ENCODE measurements around the gene ADAM33. TPM values are rescaled to one million over a fixed set of nuclear protein-coding genes. Genes with fewer than 3 reads are reported as not detected.

Gene ADAM33
- total and polyA plus RNA-seq, 2 experiments from 2014 or later: 2.8 to 6.0 TPM

DNA sequence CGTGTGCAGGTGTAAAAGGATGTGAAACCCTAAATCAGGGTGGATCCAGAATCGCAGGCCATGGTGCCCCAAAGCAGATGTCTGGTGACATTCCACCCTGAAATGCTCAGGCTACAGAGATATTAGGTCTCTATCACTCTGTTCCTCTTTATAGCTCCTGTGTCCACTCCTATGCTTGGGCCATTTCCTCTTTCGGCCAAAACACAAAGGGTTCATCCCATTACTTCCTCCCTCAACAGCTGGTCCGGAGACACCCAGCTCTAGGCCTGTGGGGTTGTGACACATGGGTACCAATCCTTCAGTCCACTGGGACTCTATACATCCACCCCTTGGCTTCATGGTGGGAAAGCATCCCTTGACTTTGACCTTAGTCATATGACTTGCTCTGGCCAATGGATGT is 32.3 kb upstream of the ADAM33 start:
- Histone ChIP-seq H3K4me1 (ENCODE audit: insufficient read depth) (no peaks in the 10 kb centered on the region), H3K27me3 (ENCODE audit: insufficient read depth) (no peaks in the 10 kb centered on the region), H3K79me2 (replicated peaks; ENCODE audit: insufficient read depth) (no peaks in the 10 kb centered on the region), H3K36me3 (ENCODE audit: insufficient read depth) (no peaks in the 10 kb centered on the region), H4K20me1 (replicated peaks; ENCODE audit: insufficient read depth) (no peaks in the 10 kb centered on the region), H3K4me3 (no peak overlapping the region), H3K27ac (ENCODE audit: low read depth) (no peak overlapping the region), H2AFZ (no peak overlapping the region), H3K4me2 (no peak overlapping the region), H3K9me2 (ENCODE audit: insufficient read depth) (no peaks in the 10 kb centered on the region), H3F3A (replicated peaks; ENCODE audit: low read depth) (no peaks in the 10 kb centered on the region)
- no peak for DNase-seq (ENCODE audit: low spot score)
- TF ChIP-seq, protein P1, sequence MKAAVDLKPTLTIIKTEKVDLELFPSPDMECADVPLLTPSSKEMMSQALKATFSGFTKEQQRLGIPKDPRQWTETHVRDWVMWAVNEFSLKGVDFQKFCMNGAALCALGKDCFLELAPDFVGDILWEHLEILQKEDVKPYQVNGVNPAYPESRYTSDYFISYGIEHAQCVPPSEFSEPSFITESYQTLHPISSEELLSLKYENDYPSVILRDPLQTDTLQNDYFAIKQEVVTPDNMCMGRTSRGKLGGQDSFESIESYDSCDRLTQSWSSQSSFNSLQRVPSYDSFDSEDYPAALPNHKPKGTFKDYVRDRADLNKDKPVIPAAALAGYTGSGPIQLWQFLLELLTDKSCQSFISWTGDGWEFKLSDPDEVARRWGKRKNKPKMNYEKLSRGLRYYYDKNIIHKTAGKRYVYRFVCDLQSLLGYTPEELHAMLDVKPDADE (IDR thresholded peaks at IDR 0.05): no peak
- TF ChIP-seq EZH2phosphoT487 (IDR thresholded peaks at IDR 0.05; ENCODE audit: unreplicated experiment) (no peak), ZNF331 (CRISPR knock-in tag; IDR thresholded peaks at IDR 0.05; ENCODE audit: low read depth) (no peak), CREB1 (CRISPR knock-in tag; IDR thresholded peaks at IDR 0.05; ENCODE audit: low read depth) (no peak), STAT1 (IDR thresholded peaks at IDR 0.05; ENCODE audit: unreplicated experiment) (no peak), NANOG (IDR thresholded peaks at IDR 0.05; ENCODE audit: borderline replicate concordance) (no peak), POLR2AphosphoS5 (IDR thresholded peaks at IDR 0.05; ENCODE audit: low read depth) (no peak), EZH2 (IDR thresholded peaks at IDR 0.05; ENCODE audit: low read depth, unreplicated experiment) (no peak), ZNF114 (CRISPR knock-in tag; IDR thresholded peaks at IDR 0.05) (no peak), JUNB (IDR thresholded peaks at IDR 0.05; ENCODE audit: unreplicated experiment) (no peak)
- TF ChIP-seq, protein P2, sequence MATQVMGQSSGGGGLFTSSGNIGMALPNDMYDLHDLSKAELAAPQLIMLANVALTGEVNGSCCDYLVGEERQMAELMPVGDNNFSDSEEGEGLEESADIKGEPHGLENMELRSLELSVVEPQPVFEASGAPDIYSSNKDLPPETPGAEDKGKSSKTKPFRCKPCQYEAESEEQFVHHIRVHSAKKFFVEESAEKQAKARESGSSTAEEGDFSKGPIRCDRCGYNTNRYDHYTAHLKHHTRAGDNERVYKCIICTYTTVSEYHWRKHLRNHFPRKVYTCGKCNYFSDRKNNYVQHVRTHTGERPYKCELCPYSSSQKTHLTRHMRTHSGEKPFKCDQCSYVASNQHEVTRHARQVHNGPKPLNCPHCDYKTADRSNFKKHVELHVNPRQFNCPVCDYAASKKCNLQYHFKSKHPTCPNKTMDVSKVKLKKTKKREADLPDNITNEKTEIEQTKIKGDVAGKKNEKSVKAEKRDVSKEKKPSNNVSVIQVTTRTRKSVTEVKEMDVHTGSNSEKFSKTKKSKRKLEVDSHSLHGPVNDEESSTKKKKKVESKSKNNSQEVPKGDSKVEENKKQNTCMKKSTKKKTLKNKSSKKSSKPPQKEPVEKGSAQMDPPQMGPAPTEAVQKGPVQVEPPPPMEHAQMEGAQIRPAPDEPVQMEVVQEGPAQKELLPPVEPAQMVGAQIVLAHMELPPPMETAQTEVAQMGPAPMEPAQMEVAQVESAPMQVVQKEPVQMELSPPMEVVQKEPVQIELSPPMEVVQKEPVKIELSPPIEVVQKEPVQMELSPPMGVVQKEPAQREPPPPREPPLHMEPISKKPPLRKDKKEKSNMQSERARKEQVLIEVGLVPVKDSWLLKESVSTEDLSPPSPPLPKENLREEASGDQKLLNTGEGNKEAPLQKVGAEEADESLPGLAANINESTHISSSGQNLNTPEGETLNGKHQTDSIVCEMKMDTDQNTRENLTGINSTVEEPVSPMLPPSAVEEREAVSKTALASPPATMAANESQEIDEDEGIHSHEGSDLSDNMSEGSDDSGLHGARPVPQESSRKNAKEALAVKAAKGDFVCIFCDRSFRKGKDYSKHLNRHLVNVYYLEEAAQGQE (IDR thresholded peaks at IDR 0.05; ENCODE audit: unreplicated experiment): no peak
- TF ChIP-seq, protein P3, sequence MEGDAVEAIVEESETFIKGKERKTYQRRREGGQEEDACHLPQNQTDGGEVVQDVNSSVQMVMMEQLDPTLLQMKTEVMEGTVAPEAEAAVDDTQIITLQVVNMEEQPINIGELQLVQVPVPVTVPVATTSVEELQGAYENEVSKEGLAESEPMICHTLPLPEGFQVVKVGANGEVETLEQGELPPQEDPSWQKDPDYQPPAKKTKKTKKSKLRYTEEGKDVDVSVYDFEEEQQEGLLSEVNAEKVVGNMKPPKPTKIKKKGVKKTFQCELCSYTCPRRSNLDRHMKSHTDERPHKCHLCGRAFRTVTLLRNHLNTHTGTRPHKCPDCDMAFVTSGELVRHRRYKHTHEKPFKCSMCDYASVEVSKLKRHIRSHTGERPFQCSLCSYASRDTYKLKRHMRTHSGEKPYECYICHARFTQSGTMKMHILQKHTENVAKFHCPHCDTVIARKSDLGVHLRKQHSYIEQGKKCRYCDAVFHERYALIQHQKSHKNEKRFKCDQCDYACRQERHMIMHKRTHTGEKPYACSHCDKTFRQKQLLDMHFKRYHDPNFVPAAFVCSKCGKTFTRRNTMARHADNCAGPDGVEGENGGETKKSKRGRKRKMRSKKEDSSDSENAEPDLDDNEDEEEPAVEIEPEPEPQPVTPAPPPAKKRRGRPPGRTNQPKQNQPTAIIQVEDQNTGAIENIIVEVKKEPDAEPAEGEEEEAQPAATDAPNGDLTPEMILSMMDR (conservative IDR thresholded peaks at IDR 0.05; ENCODE audit: low read depth in 2 of 2): no peak
- TF ChIP-seq, protein P4, sequence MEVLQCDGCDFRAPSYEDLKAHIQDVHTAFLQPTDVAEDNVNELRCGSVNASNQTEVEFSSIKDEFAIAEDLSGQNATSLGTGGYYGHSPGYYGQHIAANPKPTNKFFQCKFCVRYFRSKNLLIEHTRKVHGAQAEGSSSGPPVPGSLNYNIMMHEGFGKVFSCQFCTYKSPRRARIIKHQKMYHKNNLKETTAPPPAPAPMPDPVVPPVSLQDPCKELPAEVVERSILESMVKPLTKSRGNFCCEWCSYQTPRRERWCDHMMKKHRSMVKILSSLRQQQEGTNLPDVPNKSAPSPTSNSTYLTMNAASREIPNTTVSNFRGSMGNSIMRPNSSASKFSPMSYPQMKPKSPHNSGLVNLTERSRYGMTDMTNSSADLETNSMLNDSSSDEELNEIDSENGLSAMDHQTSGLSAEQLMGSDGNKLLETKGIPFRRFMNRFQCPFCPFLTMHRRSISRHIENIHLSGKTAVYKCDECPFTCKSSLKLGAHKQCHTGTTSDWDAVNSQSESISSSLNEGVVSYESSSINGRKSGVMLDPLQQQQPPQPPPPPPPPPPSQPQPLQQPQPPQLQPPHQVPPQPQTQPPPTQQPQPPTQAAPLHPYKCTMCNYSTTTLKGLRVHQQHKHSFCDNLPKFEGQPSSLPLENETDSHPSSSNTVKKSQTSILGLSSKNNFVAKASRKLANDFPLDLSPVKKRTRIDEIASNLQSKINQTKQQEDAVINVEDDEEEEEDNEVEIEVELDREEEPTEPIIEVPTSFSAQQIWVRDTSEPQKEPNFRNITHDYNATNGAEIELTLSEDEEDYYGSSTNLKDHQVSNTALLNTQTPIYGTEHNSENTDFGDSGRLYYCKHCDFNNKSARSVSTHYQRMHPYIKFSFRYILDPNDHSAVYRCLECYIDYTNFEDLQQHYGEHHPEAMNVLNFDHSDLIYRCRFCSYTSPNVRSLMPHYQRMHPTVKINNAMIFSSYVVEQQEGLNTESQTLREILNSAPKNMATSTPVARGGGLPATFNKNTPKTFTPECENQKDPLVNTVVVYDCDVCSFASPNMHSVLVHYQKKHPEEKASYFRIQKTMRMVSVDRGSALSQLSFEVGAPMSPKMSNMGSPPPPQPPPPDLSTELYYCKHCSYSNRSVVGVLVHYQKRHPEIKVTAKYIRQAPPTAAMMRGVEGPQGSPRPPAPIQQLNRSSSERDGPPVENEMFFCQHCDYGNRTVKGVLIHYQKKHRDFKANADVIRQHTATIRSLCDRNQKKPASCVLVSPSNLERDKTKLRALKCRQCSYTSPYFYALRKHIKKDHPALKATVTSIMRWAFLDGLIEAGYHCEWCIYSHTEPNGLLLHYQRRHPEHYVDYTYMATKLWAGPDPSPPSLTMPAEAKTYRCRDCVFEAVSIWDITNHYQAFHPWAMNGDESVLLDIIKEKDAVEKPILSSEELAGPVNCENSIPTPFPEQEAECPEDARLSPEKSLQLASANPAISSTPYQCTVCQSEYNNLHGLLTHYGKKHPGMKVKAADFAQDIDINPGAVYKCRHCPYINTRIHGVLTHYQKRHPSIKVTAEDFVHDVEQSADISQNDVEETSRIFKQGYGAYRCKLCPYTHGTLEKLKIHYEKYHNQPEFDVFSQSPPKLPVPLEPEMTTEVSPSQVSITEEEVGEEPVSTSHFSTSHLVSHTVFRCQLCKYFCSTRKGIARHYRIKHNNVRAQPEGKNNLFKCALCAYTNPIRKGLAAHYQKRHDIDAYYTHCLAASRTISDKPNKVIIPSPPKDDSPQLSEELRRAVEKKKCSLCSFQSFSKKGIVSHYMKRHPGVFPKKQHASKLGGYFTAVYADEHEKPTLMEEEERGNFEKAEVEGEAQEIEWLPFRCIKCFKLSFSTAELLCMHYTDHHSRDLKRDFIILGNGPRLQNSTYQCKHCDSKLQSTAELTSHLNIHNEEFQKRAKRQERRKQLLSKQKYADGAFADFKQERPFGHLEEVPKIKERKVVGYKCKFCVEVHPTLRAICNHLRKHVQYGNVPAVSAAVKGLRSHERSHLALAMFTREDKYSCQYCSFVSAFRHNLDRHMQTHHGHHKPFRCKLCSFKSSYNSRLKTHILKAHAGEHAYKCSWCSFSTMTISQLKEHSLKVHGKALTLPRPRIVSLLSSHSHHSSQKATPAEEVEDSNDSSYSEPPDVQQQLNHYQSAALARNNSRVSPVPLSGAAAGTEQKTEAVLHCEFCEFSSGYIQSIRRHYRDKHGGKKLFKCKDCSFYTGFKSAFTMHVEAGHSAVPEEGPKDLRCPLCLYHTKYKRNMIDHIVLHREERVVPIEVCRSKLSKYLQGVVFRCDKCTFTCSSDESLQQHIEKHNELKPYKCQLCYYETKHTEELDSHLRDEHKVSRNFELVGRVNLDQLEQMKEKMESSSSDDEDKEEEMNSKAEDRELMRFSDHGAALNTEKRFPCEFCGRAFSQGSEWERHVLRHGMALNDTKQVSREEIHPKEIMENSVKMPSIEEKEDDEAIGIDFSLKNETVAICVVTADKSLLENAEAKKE (CRISPR knock-in tag; IDR thresholded peaks at IDR 0.05): no peak
- Mint-ChIP-seq H3K27ac (no peak overlapping the region), H3K4me3 (no peak overlapping the region), H3K27me3 (ENCODE audit: insufficient read depth, low read depth, poor library complexity) (peaks cover 7% of the 10 kb centered on the region), H3K4me1 (no peaks in the 10 kb centered on the region), H3K36me3 (ENCODE audit: low read depth) (no peaks in the 10 kb centered on the region), H3K9me3 (no peaks in the 10 kb centered on the region)
- ATAC-seq: no peak
